Measurements from ENCODE around the gene GLYR1. TPM values are rescaled to one million over a fixed set of nuclear protein-coding genes. Genes with fewer than 3 reads are reported as not detected.
"Not testable (repeated sequence)": the region's sequence is repeated elsewhere in the genome, so short reads cannot be mapped to it uniquely, and the experiment has no call there.

The GLYR1 gene
- total RNA-seq, result 100 to 1,000 TPM in 2 of 4 donors, 10 to 100 TPM in 2; 86.0 to 129 (median 97.0) TPM

DNA sequence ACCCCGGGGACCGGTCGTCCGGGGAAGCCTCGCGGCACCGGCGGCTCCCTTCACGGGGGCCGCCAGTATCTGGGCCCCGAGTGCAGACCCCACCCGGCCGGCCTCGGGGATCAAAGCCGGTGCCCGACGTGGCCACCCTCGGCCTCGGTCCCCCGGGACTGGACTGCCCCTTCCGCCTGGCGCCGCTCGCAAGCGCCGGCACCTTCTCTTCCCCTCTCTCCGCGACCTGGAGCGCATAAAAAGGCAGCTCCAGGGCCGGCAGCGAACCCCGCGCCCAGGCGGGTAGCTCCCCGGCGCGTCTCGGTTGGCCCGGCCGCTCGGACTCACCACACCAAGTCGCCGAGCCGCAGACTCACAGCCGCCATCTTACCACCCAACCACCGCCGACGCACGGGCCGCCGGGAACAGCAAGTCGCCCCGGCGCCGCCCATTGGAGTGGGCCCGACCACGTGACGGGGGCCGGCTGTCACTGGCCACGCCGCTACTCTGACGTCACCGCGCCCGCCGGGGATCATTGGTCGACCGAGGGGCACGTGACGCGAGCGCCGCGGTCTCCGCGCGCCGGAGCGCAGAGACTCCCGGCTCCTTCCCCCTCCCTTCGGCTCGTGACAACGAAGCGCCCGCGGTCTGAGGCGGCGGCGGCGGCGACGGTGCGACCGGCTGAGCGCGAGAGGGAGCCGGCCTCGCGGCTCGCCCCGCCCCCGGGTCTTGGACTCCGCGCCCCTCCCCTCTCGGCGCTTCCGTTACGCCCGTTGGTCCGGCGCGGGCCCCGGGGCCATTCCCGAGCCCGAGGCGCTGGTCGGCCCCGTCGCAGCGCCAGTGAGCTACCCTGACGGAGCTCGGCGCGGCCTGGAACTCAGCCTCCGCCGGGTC lies at the start of gene GLYR1, which contains the start of gene UBN1:
Gene GLYR1 (minus strand): TSS at position 388 of the 873 bp plus-strand sequence. CDS start 23 bp downstream, at position 365.
Gene UBN1 (plus strand): TSS at position 581 of the 873 bp plus-strand sequence. CDS start 5,437 bp downstream, outside the sequence.
- Histone ChIP-seq H3K27ac (peak within 1 kb of the TSS; percentile 90 to 99 (median 98)), H3K4me1 (peaks cover 5 to 64% (median 31%) of the 10 kb centered on the region in 3 donors), H3K4me3 (peak within 1 kb of the TSS; percentile 74 to 85), H3K27me3 (no peaks in the 10 kb centered on the region), H3K36me3 (peaks cover 0 to 35% of the 10 kb centered on the region in 2 donors), H3K9me3 (no peaks in the 10 kb centered on the region)
- WGBS, 2 donors (ENCODE audit: low coverage in 1 of 2), result no CpG with 5 or more reads among the region's 126 CpGs
- ATAC-seq, result peak; percentile 99
- TF ChIP-seq EP300 (IDR thresholded peaks at IDR 0.05), result no peak
- peak; percentile 89 to 90 for TF ChIP-seq POLR2A (IDR thresholded peaks at IDR 0.05)
- peak; percentile 83 for TF ChIP-seq POLR2AphosphoS5 (IDR thresholded peaks at IDR 0.05)
- TF ChIP-seq, protein P1, sequence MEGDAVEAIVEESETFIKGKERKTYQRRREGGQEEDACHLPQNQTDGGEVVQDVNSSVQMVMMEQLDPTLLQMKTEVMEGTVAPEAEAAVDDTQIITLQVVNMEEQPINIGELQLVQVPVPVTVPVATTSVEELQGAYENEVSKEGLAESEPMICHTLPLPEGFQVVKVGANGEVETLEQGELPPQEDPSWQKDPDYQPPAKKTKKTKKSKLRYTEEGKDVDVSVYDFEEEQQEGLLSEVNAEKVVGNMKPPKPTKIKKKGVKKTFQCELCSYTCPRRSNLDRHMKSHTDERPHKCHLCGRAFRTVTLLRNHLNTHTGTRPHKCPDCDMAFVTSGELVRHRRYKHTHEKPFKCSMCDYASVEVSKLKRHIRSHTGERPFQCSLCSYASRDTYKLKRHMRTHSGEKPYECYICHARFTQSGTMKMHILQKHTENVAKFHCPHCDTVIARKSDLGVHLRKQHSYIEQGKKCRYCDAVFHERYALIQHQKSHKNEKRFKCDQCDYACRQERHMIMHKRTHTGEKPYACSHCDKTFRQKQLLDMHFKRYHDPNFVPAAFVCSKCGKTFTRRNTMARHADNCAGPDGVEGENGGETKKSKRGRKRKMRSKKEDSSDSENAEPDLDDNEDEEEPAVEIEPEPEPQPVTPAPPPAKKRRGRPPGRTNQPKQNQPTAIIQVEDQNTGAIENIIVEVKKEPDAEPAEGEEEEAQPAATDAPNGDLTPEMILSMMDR (IDR thresholded peaks at IDR 0.05), result peak in 1 of 4 experiments; percentile 5

DNA sequence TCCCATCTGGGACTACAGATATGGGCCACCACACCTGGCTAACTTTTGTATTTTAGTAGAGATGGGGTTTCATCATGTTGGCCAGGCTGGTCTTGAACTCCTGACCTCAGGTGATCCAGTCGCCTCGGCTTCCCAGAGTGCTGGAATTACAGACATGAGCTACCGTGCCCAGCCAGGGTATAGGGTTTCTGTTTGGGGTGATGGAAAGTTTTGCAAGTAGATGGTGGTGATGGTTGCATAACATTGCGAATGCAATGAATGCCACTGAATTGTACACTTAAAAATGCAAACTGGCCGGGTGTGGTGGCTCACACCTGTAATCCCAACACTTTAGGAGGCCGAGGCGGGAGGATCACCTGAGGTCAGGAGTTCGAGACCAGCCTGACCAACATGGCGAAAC lies 49.7 kb upstream of the GLYR1 start:
- ATAC-seq, H3K27ac ChIP-seq, H3K27me3 ChIP-seq, H3K4me3 ChIP-seq: not testable (repeated sequence)
- Histone ChIP-seq H3K9me3 (peaks cover 0 to 10% (median 0%) of the 10 kb centered on the region in 3 donors), H3K4me1 (peaks cover 0 to 19% (median 3%) of the 10 kb centered on the region in 3 donors), H3K36me3 (peaks cover 0 to 90% of the 10 kb centered on the region in 2 donors)
- WGBS, 2 donors (ENCODE audit: low coverage in 1 of 2), result 89 to 93% methylated on average over 3 to 5 of the region's 9 CpGs

DNA sequence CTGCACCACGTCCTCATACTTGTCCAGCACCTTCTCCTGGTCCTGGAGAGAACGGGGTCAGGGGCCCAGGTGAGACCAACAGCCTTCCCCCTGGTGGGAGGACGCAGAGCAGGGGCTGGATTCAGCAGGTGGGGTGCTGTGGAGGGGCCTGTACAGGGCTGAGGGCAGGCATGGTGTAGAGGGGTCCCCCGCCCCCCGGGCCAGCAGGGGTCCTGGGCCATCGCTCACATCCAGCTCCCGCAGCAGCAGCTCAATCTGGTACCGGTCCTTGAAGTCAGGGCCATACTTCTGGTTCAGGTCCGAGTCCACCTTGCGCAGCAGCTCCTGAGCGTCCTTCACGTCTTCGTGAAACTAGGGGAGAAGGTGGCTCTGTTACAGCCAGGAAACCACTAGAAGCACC lies 48.3 kb upstream of the GLYR1 start:
- peaks cover 0 to 19% (median 3%) of the 10 kb centered on the region in 3 donors for H3K4me1 ChIP-seq
- no peak for TF ChIP-seq POLR2A (IDR thresholded peaks at IDR 0.05)
- no peak for TF ChIP-seq POLR2AphosphoS5 (IDR thresholded peaks at IDR 0.05)
- TF ChIP-seq, protein P1 (IDR thresholded peaks at IDR 0.05), result no peak
- no peak for TF ChIP-seq EP300 (IDR thresholded peaks at IDR 0.05)
- peaks cover 5% of the 10 kb centered on the region for H3K27me3 ChIP-seq
- H3K36me3 ChIP-seq, result peaks cover 0 to 90% of the 10 kb centered on the region in 2 donors
- H3K4me3 ChIP-seq, result no peak overlapping the region
- peaks cover 0 to 10% (median 0%) of the 10 kb centered on the region in 3 donors for H3K9me3 ChIP-seq
- no peak for ATAC-seq
- H3K27ac ChIP-seq, result no peak overlapping the region
- 100% methylated on average over 2 of the region's 13 CpGs; no CpG with 5 or more reads in 1 of the 2 donors for WGBS, 2 donors (ENCODE audit: low coverage in 1 of 2)

DNA sequence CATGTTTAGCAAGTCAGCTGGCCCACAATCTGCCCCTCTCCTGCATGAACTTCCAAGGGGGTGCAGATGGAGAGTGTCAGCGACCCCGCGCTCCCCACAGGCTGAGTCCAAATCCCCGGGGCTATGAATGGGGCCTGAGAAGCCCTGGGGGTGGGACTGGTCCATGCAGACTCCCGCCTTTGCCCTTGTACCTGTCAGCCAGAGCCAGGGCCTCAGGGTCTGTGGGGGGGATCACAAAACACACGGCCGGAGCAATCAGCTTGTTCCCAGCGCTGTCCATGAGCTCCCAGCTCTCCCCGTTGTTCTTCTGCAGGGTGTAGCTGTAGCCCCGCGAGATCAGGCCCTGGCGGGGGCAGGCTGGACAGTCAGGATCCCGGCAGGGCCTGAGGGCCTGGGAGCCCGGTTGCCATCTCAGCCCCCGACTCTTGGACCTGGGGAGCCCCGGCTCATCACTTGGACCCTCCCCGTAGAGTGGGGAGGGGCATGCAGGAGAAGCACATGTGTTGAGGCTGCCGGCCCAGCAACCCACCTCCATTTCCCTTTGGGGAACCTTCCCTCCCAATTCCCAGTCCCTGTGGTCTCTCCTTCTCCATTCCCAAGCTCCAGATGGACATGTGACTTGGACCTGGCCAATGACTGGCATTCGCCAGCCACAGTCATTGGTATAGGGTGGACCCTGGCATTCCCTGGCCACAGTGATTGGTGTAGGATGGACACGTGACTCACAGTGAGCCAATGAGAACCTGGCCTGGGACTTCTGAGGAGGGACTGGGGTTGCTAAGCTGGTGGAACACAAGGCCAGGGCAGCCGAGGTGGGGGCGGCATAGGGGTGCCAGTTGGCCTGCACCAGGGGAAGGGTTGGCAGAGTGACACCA lies 47.4 kb upstream of the GLYR1 start:
- H3K4me3 ChIP-seq, result no peak overlapping the region
- WGBS, 2 donors (ENCODE audit: low coverage in 1 of 2), result 60% methylated on average over 2 of the region's 22 CpGs; no CpG with 5 or more reads in 1 of the 2 donors
- no peak overlapping the region for H3K27ac ChIP-seq
- ATAC-seq, result no peak
- peaks cover 0 to 10% (median 0%) of the 10 kb centered on the region in 3 donors for H3K9me3 ChIP-seq
- TF ChIP-seq POLR2AphosphoS5 (IDR thresholded peaks at IDR 0.05), result no peak
- no peak for TF ChIP-seq EP300 (IDR thresholded peaks at IDR 0.05)
- TF ChIP-seq POLR2A (IDR thresholded peaks at IDR 0.05), result no peak
- TF ChIP-seq, protein P1 (IDR thresholded peaks at IDR 0.05), result no peak
- H3K27me3 ChIP-seq, result peaks cover 5% of the 10 kb centered on the region
- peaks cover 0 to 92% of the 10 kb centered on the region in 2 donors for H3K36me3 ChIP-seq
- H3K4me1 ChIP-seq, result peaks cover 0 to 19% (median 3%) of the 10 kb centered on the region in 3 donors

All from gastroesophageal sphincter (tissue), 4 donors.